GM19025 (cell line): ENCODE measurements around the gene ERBB3.
"Not testable (repeated sequence)": the region's sequence is repeated elsewhere in the genome, so short reads cannot be mapped to it uniquely, and the experiment has no call there.

Experiments
- ATAC-seq: cut with Tn5 transposase; IDR thresholded peaks from one replicate; pipeline ENCODE4 v1.9.1; 2021; ENCODE audit warnings: mild to moderate bottlenecking, low read depth, moderate library complexity; ENCODE audit not compliant: unreplicated experiment

ERBB3 gene

DNA sequence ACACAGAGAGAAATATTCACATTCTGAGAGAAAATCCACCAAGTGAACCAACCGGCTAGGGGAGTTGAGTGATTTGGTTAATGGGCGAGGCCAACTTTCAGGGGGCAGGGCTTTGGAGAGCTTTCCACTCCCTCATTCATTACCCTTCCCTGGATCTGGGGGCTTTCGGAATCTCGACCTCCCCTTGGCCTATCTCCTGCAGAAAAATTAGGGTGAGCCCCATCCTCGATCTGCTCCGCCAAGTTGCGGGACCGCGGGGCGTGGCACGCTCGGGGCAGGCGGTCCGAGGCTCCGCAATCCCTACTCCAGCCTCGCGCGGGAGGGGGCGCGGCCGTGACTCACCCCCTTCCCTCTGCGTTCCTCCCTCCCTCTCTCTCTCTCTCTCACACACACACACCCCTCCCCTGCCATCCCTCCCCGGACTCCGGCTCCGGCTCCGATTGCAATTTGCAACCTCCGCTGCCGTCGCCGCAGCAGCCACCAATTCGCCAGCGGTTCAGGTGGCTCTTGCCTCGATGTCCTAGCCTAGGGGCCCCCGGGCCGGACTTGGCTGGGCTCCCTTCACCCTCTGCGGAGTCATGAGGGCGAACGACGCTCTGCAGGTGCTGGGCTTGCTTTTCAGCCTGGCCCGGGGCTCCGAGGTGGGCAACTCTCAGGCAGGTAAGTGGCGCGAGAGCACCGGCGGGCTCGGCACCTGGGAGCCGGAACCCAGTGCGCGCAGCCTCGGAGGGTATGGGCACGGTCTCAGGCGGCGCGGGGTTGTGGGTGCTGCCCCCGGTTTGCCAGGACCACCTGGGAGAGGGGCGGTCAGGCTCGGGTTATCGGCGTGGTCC lies at the start of gene ERBB3:
ERBB3 (plus strand) TSS at position 443 of the 833 bp plus-strand sequence; CDS start at position 579, 136 bp downstream.
- no peak for ATAC-seq

DNA sequence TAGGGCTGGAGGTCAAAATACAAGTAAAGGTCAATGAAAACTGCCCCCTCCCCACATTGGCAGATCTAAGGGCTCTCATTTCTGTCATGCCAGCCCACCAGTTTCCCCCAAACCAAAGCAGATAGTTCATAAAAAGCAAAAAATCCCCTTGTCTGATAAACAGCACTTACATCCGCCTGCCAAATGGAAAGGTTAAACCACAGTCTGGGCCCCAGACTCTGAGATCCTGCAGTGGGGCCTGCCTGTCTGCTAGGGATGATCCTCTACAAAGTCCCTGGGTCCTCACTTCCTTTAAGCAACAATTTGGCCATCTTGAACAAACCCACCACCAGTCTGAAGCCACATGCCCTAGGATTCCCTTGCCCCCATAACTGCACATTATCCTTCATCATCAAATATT lies 48.0 kb upstream of the ERBB3 start:
- ATAC-seq: no peak

DNA sequence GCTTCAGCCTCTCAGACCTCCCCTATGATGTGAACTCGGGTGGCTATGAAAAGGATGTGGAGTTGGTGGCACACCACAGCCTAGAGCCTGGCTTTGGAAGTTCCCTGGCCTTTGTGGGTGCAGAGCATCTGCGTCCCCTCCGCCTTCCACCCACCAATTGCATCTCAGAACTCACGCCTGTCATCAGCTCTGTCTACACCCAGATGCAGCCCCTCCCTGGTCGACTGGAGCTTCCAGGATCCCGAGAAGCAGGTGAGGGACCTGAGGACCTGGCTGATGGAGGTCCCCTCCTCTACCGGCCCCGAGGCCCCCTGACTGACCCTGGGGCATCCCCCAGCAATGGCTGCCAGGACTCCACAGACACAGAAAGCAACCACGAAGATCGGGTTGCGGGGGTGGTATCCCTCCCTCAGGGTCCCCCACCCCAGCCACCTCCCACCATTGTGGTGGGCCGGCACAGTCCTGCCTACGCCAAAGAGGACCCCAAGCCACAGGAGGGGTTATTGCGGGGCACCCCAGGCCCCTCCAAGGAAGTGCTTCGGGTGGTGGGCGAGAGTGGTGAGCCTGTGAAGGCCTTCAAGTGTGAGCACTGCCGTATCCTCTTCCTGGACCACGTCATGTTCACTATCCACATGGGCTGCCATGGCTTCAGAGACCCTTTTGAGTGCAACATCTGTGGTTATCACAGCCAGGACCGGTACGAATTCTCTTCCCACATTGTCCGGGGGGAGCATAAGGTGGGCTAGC lies 45.2 kb upstream of the ERBB3 start:
- ATAC-seq: no peak

DNA sequence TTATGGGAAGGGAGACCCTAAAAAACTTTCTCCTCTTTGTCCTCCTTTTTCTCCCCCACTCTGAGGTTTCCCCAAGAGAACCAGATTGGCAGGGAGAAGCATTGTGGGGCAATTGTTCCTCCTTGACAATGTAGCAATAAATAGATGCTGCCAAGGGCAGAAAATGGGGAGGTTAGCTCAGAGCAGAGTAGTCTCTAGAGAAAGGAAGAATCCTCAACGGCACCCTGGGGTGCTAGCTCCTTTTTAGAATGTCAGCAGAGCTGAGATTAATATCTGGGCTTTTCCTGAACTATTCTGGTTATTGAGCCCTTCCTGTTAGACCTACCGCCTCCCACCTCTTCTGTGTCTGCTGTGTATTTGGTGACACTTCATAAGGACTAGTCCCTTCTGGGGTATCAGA lies 42.8 kb upstream of the ERBB3 start:
- no peak for ATAC-seq

DNA sequence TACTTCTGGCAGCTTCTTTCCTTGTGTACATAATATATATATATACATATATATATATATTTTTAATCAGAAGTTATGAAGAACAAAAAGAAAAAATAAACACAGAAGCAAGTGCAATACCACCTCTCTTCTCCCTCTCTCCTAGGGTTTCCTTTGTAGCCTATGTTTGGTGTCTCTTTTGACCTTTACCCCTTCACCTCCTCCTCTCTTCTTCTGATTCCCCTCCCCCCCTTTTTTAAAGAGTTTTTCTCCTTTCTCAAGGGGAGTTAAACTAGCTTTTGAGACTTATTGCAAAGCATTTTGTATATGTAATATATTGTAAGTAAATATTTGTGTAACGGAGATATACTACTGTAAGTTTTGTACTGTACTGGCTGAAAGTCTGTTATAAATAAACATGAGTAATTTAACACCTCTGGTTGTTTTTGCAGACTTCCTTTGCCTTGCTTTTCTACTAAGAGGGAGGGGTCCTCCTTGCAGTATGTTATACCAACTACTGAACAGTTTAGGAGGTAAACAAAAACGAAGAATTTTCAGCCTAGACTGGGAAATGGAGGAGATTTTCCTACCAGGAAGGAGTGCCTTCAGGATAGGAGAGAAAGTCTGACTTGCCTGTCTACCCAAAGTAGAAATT lies 41.8 kb upstream of the ERBB3 start:
- ATAC-seq: no peak

DNA sequence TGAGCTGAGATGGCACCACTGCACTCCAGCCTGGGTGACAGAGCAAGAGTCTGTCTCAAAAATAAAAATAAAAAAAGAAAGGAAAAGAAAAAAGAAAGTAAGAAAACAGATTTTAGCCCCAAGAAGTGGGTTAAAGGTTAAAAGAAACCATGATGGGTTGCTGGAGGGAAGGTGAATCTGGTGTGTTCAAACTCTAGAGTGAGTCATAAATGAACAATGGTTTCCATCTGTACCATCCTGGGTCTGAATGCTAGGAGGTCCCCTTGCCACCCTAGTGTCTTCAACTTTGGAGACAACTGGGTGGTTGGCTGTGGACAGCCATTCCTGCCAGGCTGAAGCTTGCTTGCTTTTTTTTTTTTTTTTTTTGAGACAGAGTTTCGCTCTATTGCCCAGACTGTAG lies 39.8 kb upstream of the ERBB3 start:
- no peak for ATAC-seq

GRCh38 chr12:56040963-56041551 lies 38.9 kb upstream of the ERBB3 start:
- ATAC-seq: no peak

DNA sequence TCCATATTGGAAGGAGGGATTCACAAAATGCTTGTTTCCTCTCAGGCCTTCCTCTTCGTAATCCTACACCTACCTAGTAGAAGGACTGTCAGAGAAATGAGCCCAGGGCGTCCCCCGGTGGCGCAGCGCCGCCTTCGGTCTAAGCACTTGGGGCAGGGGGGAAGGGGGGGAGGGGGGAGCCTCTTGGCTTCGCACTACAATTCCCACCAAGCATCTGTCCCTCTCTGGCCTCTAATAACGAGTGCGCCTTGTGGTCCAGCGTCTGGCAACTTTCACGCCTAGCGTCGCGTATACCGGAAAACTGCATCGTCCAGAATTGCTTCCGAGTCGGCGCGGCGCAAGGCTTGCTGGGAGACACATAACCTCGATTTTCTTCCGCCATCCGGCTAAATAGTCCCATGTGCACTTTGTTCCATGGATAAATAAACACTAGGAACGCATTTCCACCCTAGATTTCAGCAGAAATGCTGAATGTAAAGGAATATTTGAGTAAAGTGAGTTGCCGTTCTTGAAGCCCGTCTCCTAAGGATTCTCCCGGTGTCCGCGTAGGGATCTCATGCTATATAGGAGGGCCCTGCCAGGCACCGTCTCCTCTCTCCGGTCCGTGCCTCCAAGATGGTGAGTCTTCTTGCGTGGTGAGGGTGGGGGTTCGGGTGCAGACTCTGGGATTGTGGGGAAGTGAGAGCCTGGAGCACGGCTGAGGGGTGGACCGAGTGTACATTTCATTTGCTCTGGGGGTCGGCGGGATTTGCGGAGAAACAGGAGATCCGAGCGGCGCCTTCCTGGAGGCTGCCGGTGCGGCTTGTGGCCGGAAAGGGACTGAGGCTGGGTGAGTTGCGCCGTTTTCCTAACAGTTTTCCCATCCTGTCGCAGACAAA lies 38.2 kb upstream of the ERBB3 start, which contains the start of gene RPS26:
RPS26 (plus strand) TSS at position 367 of the 878 bp plus-strand sequence; CDS start at position 616, 249 bp downstream.
- peak; percentile 94 for ATAC-seq

- not testable (repeated sequence) for ATAC-seq
These were observed 37.5 kb upstream of the ERBB3 start for GRCh38 chr12:56042430-56042813.

DNA sequence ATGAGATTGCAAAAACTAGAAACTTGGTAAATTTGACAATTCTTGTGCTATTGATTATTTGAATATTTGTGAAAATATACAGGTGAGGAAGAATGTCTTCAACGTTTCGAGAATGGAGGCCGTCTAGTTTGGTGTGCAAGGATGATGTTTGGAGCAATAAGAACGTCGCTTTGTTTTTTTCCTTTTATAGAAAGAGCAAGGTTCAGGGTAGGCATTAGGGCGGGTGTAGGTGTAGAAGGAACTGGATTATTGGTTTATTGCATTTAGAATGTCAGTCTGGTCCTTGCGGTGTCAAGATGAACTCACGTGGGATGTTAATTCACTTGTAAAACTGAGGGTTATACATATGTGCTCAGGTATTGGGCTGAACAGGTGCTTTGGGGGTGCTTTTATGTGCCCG lies 37.1 kb upstream of the ERBB3 start:
- no peak for ATAC-seq

DNA sequence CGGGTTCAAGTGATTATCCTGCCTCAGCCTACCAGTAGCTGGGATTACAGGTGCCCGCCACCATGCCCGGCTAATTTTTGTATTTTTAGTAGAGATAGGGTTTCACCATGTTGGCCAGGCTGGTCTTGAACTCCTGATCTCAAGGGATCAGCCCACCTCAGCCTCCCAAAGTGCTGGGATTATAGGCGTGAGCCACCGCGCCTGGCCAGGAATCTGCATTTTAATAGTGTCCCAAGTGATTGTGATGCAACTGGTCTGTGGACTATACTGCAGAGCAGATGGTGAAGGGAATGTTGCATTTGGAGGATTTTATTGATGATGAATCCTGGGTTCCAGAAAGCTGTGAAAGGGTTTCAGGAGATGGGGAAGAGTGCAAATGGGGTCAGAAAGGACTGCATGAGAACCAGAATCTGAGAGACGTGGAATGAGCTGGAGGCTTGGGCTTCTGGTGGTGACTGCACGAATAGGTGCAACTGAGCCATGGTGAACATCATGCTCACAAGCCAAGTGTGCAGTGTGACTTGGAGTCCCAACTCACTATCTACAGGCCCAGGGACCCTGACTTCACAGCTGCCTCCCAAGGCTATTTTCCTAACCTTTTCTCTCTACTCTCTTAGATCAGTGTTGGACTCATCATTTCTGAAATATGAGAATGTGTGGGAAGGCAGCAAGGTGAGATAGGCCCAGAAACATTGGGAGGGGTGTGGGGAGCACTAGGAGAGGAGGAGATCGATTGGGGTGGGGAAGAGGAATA lies 33.8 kb upstream of the ERBB3 start:
- no peak for ATAC-seq

- ATAC-seq: no peak
These were observed 26.5 kb upstream of the ERBB3 start for GRCh38 chr12:56053407-56053893.

GRCh38 chr12:56059964-56060363 lies 20.0 kb upstream of the ERBB3 start:
- not testable (repeated sequence) for ATAC-seq

DNA sequence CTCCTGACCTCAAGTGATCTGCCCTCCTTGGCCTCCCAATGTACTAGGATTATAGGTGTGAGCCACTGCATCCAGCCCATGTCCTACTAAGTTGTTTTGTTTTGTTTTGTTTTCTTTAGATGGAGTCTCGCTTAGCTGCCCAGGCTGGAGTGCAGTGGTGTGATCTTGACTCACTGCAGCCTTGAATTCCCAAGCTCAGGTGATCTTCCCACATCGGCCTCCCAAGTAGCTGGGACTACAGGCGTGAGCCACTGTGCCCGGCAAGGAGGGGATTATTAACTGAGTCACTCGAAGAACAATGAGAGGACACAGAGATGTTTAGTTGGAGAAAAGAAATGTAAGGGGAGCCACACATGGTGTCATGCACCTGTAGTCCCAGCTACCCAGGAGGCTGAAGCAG lies 18.0 kb upstream of the ERBB3 start:
- ATAC-seq: no peak

DNA sequence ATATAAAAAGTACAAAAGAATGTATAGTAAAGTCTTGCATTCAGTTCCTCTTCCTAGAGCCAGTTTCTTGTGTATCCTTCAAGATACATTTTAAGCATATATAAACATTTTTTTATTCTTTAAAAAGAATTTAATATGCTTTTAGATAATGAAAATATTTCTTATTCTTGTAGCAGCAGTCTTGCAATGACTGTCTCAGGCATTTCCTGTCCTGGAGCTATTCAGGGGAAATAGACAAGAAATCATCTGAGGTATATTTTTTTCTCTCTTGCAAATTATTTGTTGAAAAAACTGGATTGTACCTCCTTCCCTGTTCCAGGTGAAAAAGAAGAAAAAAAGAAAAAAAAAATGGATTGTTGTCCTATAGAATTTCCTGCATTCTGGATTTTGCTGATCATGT lies 17.0 kb upstream of the ERBB3 start:
- no peak for ATAC-seq

DNA sequence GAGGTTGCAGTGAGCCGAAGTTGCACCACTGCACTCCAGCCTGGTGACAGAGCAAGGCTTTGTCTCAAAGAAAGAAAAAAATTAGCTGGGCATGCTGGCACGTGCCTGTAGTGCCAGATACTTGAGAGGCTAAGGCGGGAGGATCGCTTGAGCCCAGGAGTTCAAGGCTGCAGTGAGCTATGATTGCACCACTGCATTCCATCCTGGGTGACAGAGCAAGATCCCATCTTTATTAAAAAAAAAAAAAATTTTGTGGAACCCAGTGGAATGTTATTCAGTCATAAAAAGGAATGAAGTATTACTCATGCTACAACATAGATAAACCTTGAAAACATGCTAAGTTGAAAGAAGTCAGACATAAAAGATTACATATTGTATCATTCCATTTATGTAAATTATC lies 8.3 kb upstream of the ERBB3 start:
- ATAC-seq: no peak

DNA sequence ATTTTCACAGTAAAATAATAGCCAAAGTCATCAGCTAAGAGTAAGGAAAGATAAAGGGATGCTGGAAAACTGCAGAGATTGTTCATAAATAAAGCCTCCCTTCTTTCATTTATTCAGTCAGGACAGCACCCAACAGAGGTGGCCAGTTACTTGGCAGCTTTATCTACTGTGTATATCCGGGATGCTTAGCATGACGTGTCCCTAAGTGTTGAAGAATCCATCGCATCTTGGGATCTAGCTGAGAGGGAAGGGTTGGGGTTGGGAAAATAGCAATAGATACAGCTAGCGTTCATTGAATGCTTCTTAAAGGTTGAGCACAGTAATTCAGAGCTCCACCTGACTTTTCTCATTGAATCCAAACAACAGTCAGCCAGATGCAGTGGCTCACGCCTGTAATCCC lies 5.6 kb upstream of the ERBB3 start:
- no peak for ATAC-seq

- ATAC-seq: not testable (repeated sequence)
These were observed 2.0 kb upstream of the ERBB3 start for GRCh38 chr12:56077966-56078365.

DNA sequence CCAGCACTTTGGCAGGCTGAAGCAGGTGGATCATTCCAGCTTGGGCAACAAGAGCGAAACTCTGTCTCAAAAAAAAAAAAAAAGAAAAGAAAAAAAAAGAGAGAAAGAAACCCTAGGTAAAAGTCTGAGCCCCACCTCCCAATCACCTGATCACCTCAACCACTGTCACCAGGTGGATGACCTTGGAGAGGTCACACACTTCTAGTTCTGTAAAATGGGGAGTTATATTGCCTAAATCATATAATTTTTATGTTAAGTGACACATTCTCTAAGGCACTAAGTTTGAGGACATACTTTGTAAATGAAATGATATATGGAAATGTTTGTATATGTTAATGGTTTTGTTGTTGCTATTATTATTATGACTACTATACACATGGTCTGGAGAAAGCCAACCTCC lies 1.5 kb upstream of the ERBB3 start:
- no peak for ATAC-seq
